CD4-positive, alpha-beta memory T cell (primary cell): ENCODE data around the gene TNNI2. TPM values are rescaled to one million over a fixed set of nuclear protein-coding genes. Genes with fewer than 3 reads are reported as not detected.

Experiments used
- CTCF ChIA-PET: fragments of 350-600 bp; sonication (Branson Sonifier 250); formaldehyde crosslinking; loops from one replicate; lab custom pipeline; 2021; ENCODE audit warnings: inconsistent platforms; ENCODE audit not compliant: partially characterized antibody; lab: Charles Lee
- POLR2A ChIA-PET: fragments of 350-600 bp; sonication (Branson Sonifier 250); formaldehyde crosslinking; loops from one replicate; lab custom pipeline; 2021; ENCODE audit not compliant: partially characterized antibody; lab: Charles Lee
- DNase-seq, 5 donors: peaks; one replicate each; pipeline versions ENCODE4 v3.0.0 to v3.0.0-alpha.2; 2020 to 2022; ENCODE audit warnings: mixed read lengths in 1 of 5
- H3K27ac ChIP-seq: one replicate; pipeline ENCODE4 v1.7.0; 2013; ENCODE audit warnings: low read depth, low read length
- H3K27me3 ChIP-seq: 2 replicates; pipeline ENCODE4 v1.7.0; 2013; ENCODE audit warnings: mild to moderate bottlenecking, low read length, moderate library complexity; ENCODE audit not compliant: insufficient read depth
- H3K36me3 ChIP-seq: 2 replicates; pipeline ENCODE4 v1.7.0; 2013; ENCODE audit warnings: mild to moderate bottlenecking, low read length, moderate library complexity; ENCODE audit not compliant: insufficient read depth
- H3K4me1 ChIP-seq: 2 replicates; pipeline ENCODE4 v1.7.0; 2013; ENCODE audit warnings: mild to moderate bottlenecking, low read length, moderate library complexity; ENCODE audit not compliant: insufficient read depth
- H3K4me3 ChIP-seq, 2 donors: one replicate each; pipeline ENCODE4 v1.7.0; 2013; ENCODE audit warnings: low read length in 2 of 2, mild to moderate bottlenecking in 1 of 2
- H3K9me3 ChIP-seq, 2 donors: one replicate each; pipeline ENCODE4 v1.7.0; 2013; ENCODE audit warnings: low read length in 2 of 2, control low read depth in 1 of 2; ENCODE audit not compliant: control insufficient read depth in 1 of 2
- H3K27ac Mint-ChIP-seq, 7 donors: one replicate each; pipeline ENCODE4 v1.8.0; 2020 to 2021; ENCODE audit warnings: mixed read lengths in 7 of 7, mild to moderate bottlenecking in 6 of 7, inconsistent platforms in 3 of 7, moderate library complexity in 3 of 7
- H3K27me3 Mint-ChIP-seq, 2 donors: one replicate each; pipeline ENCODE4 v1.8.0; 2020 to 2021; ENCODE audit warnings: mixed read lengths in 2 of 2
- H3K36me3 Mint-ChIP-seq, 2 donors: one replicate each; pipeline ENCODE4 v1.8.0; 2020 to 2021; ENCODE audit warnings: mixed read lengths in 2 of 2, inconsistent platforms in 1 of 2, mild to moderate bottlenecking in 1 of 2
- H3K4me1 Mint-ChIP-seq, 4 donors: one replicate each; pipeline ENCODE4 v1.8.0; 2020 to 2021; ENCODE audit warnings: mixed read lengths in 4 of 4, mild to moderate bottlenecking in 1 of 4
- H3K4me3 Mint-ChIP-seq, 8 donors: one replicate each; pipeline ENCODE4 v1.8.0; 2020 to 2021; ENCODE audit warnings: mixed read lengths in 8 of 8, mild to moderate bottlenecking in 7 of 8, moderate library complexity in 6 of 8, inconsistent platforms in 3 of 8
- H3K9me3 Mint-ChIP-seq, 8 donors: one replicate each; pipeline ENCODE4 v1.8.0; 2020 to 2021; ENCODE audit warnings: mixed read lengths in 8 of 8, mild to moderate bottlenecking in 5 of 8, inconsistent platforms in 3 of 8, moderate library complexity in 1 of 8
- intact Hi-C: fragments of 100-400 bp; cut with micrococcal nuclease; formaldehyde crosslinking; loops from one replicate; pipeline ENCODE4 v1.15.1; 2023
- polyA plus RNA-seq, 2 donors: library from polyadenylated mRNA; unstranded; fragments of 300-500 nt; fragmentation: Illumina TruSeq; gene quantifications; one replicate each; pipeline ENCODE4 v1.2.3, GENCODE V29; 2021
- total RNA-seq, 2 experiments: library from RNA; stranded (reverse); gene quantifications; one replicate each; pipeline ENCODE4 v1.2.3, GENCODE V29; 2021

Gene TNNI2
- total and polyA plus RNA-seq, 4 experiments from 2014 or later, result not detected

DNA sequence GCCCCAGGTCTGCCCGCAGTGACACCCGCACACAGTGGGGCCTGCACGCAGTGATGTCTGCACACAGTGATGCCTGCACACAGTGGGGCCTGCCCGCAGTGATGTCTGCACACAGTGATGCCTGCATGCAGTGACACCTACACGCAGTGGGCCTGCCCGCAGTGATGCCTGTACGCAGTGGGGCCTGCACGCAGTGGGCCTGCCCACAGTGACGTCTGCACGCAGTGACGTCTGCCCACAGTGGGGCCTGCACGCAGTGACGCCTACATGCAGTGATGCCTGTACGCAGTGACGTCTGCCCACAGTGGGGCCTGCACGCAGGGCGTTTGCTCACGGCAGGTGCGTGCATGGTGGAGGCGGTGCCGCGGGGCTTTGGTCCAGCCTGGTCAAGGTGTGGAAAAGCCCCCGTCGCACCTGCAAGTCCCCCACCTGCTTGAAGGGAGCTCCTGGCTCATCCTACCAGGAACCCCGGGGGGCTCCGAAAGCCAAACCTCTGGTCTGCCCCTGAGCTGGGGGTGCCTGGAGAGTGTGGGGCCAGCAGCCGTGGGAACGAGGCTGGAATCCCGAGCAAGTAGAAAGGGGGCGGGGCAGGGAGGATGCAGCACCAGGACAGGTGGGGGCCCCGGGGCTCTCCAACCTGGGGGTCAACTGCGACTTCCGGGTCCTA is 12.9 kb upstream of the TNNI2 start:
- H3K4me3 Mint-ChIP-seq, result no peak overlapping the region
- peaks cover 0 to 3% (median 0%) of the 10 kb centered on the region in 8 donors for H3K9me3 Mint-ChIP-seq
- H3K27me3 ChIP-seq, result no peaks in the 10 kb centered on the region
- H3K27ac ChIP-seq, result no peak overlapping the region
- POLR2A ChIA-PET, result no interaction called here
- DNase-seq, result no peak
- no peak overlapping the region for H3K4me3 ChIP-seq
- H3K36me3 ChIP-seq, result no peaks in the 10 kb centered on the region
- intact Hi-C loops, result no loop called here
- no peak overlapping the region for H3K27ac Mint-ChIP-seq
- no peaks in the 10 kb centered on the region for H3K4me1 Mint-ChIP-seq
- CTCF ChIA-PET, result interaction anchor here (1.2 kb wide), 1 partner anchor 132 kb away, joined by 4 read pairs; no protein-coding TSS in a partner anchor
- no peaks in the 10 kb centered on the region for H3K9me3 ChIP-seq
- H3K36me3 Mint-ChIP-seq, result no peaks in the 10 kb centered on the region
- H3K27me3 Mint-ChIP-seq, result peaks cover 6 to 15% of the 10 kb centered on the region in 2 donors
- no peaks in the 10 kb centered on the region for H3K4me1 ChIP-seq

DNA sequence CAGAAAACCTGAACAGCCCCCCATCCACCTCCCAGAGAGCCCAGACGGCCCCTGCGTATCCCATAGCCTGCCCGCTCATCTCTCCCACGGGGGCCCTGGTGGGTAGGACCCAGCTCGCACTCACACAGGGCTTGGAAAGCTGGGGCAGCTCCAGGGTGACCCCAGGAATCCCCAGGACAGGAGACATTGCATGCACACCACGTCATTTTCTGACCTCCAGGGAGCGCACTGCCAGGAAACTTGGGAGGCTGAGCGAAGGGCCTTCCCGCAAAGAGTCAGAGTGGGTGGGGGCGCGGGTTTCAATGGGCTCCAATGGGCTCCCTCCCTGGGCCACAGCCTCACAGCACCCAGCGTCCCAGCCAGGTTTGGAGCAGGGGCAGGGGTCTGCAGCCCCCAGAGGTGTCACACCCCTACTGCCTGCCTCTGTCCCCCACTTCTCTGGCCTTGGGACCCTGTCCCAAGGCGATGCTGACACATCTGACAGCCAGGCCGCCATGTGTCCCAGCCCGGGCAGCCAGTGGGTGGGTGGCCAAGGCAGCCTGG is 12.2 kb upstream of the TNNI2 start:
- no peak overlapping the region for H3K4me3 Mint-ChIP-seq
- no peak overlapping the region for H3K27ac Mint-ChIP-seq
- H3K36me3 Mint-ChIP-seq, result no peaks in the 10 kb centered on the region
- Histone ChIP-seq H3K4me1 (no peaks in the 10 kb centered on the region), H3K27ac (no peak overlapping the region), H3K27me3 (no peaks in the 10 kb centered on the region), H3K9me3 (no peaks in the 10 kb centered on the region), H3K36me3 (no peaks in the 10 kb centered on the region), H3K4me3 (no peak overlapping the region)
- H3K9me3 Mint-ChIP-seq, result no peaks in the 10 kb centered on the region
- ChIA-PET CTCF (interaction anchor here (1.2 kb wide), 1 partner anchor 132 kb away, joined by 4 read pairs; no protein-coding TSS in a partner anchor), POLR2A (no interaction called here)
- intact Hi-C loops, result no loop called here
- H3K4me1 Mint-ChIP-seq, result no peaks in the 10 kb centered on the region
- no peak for DNase-seq
- H3K27me3 Mint-ChIP-seq, result peaks cover 3 to 13% of the 10 kb centered on the region in 2 donors

DNA sequence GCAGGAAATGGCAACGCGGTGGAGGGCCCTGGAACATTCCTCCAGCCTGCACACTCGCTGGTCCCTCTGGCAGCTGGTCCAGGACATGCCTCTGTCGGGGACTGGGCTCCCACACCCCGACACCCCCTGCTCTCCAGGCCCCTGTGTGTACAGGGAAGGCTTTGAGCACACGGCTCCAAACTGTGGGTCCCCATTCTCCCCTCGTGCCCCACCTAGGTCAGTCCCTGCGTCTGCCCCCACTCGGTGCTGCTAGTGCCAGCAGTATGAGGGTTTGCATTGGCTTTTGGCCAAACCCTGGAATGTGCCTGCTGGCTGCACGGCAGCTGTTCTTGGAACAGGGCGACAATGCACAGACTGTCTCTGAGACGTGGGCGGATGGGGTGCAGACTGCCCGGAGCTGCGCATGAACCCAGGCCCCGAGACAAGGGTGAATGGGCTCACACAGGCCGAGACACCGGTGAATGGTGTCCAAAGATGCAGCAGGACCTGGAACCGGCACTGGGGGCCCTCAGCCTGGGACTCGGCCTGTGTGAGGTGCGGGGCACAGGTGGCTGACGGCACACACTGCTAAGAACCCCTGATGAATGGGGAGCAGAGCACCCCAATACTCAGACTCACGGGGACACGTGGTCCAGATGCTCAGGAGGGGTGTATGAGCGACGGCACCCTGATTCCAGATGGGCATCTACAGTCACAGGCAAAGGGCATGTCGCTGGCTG is 11.5 kb upstream of the TNNI2 start:
- H3K4me3 Mint-ChIP-seq, result no peak overlapping the region
- H3K36me3 Mint-ChIP-seq, result no peaks in the 10 kb centered on the region
- no peak overlapping the region for H3K27ac Mint-ChIP-seq
- no peaks in the 10 kb centered on the region for H3K4me1 Mint-ChIP-seq
- no peaks in the 10 kb centered on the region for H3K36me3 ChIP-seq
- intact Hi-C loops, result no loop called here
- no peak for DNase-seq
- no peak overlapping the region for H3K4me3 ChIP-seq
- H3K9me3 ChIP-seq, result no peaks in the 10 kb centered on the region
- ChIA-PET POLR2A (no interaction called here), CTCF (interaction anchor here (1.2 to 10.0 kb wide), 3 partner anchors 9 to 134 kb away, joined by 3 to 351 read pairs (median 4); no protein-coding TSS in a partner anchor)
- no peaks in the 10 kb centered on the region for H3K9me3 Mint-ChIP-seq
- H3K27me3 Mint-ChIP-seq, result peaks cover 7 to 16% of the 10 kb centered on the region in 2 donors
- peaks cover under 1% of the 10 kb centered on the region for H3K4me1 ChIP-seq
- no peaks in the 10 kb centered on the region for H3K27me3 ChIP-seq
- H3K27ac ChIP-seq, result no peak overlapping the region

DNA sequence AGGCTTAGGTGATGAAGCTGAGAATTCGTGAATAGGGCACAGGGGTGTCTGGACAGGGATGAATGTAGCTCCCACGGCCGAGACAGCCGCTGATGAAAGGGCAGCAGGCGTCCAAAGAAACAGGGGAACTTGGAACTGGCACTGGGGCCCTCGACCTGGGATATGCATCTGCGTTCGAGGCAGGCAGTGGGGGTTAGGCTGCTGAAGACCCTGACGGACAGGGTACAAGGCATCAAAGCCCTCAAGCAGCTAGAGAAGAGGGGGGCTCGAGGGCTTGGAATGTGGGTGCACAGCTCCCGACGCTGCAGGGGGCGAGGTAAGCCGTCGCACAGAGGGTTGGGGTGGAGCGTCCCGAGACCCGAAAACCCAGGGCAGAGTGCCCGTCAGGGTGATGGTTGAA is 10.8 kb upstream of the TNNI2 start:
- ChIA-PET CTCF (interaction anchor here (1.2 to 10.0 kb wide), 2 partner anchors 10 to 135 kb away, joined by 3 to 351 read pairs; no protein-coding TSS in a partner anchor), POLR2A (no interaction called here)
- intact Hi-C loops, result no loop called here
- no peak for DNase-seq
- no peak overlapping the region for H3K4me3 ChIP-seq
- H3K36me3 Mint-ChIP-seq, result no peaks in the 10 kb centered on the region
- no peaks in the 10 kb centered on the region for H3K9me3 Mint-ChIP-seq
- H3K4me1 ChIP-seq, result peaks cover 5% of the 10 kb centered on the region
- peaks cover 7 to 16% of the 10 kb centered on the region in 2 donors for H3K27me3 Mint-ChIP-seq
- no peaks in the 10 kb centered on the region for H3K36me3 ChIP-seq
- no peak overlapping the region for H3K27ac Mint-ChIP-seq
- H3K27me3 ChIP-seq, result no peaks in the 10 kb centered on the region
- no peaks in the 10 kb centered on the region for H3K4me1 Mint-ChIP-seq
- no peak overlapping the region for H3K27ac ChIP-seq
- no peak overlapping the region for H3K4me3 Mint-ChIP-seq
- no peaks in the 10 kb centered on the region for H3K9me3 ChIP-seq

DNA sequence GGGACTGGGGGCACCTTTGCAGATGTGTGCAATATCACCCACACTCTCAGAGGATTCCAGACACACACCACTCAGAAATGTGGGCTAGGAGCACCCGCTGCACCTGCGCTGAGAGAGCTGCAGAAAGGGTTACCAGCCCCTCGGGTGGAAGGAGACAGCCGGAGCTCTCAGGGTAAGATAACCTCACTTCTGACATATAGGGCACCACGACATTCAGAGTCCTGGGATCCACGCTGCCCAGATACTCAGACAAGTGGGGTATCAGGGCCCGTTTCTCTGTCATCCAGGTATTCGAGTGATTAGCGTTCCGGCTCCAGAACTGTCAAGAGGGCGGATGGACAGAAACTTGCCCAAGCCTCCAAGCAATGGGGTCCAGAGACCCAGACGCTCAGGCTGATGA is 10.2 kb upstream of the TNNI2 start:
- H3K4me1 Mint-ChIP-seq, result no peaks in the 10 kb centered on the region
- POLR2A ChIA-PET, result no interaction called here
- Histone ChIP-seq H3K4me3 (no peak overlapping the region), H3K9me3 (no peaks in the 10 kb centered on the region), H3K4me1 (peaks cover 5% of the 10 kb centered on the region), H3K27ac (no peak overlapping the region), H3K36me3 (no peaks in the 10 kb centered on the region), H3K27me3 (no peaks in the 10 kb centered on the region)
- H3K27ac Mint-ChIP-seq, result no peak overlapping the region
- CTCF ChIA-PET, result interaction anchor here (0.5 to 10.0 kb wide), 4 partner anchors 11 to 322 kb away, joined by 3 to 351 read pairs (median 3); no protein-coding TSS in a partner anchor
- H3K4me3 Mint-ChIP-seq, result no peak overlapping the region
- H3K36me3 Mint-ChIP-seq, result no peaks in the 10 kb centered on the region
- intact Hi-C loops, result no loop called here
- DNase-seq, result no peak
- H3K9me3 Mint-ChIP-seq, result no peaks in the 10 kb centered on the region
- peaks cover 7 to 16% of the 10 kb centered on the region in 2 donors for H3K27me3 Mint-ChIP-seq

DNA sequence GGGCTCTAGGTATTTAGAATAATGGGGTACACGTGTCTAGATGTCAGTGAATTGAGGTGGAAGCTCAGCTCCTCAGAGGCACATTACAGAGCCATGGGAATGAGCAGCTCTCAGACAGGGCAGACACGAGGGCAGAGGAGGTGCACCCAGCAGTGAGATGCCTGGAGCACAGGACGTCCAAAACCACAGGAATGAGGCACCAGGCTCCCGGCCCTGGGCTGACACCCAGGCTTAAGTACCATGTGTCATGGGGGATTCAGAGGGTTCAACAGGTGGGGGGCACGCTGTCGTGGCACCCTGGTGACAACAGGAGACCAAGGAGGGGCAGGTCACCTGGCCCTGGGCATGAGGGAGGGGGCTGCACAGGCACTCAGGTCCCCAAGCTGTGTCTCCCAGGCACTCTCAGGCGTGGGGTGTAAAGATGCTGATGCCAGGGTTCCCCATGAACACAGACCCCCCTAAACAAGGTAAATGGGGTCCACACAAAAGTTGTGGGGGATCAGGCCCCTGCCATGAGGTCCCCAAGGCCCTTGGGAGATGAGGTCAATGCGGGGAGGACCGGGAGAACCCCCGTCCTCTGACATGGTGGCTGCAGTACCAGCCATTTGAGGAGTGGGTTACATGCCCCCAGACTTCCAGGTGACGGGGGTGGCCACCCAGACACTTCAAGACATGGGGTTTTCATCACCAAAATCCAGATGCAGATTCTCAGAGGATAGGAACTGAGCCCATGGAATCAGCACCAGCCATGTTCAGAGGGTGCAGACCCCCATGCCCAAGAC is 9.6 kb upstream of the TNNI2 start:
- Histone ChIP-seq H3K27me3 (no peaks in the 10 kb centered on the region), H3K4me3 (no peak overlapping the region), H3K9me3 (no peaks in the 10 kb centered on the region), H3K27ac (no peak overlapping the region), H3K4me1 (peaks cover 5% of the 10 kb centered on the region), H3K36me3 (no peaks in the 10 kb centered on the region)
- Mint-ChIP-seq H3K27ac (no peak overlapping the region), H3K4me1 (no peaks in the 10 kb centered on the region), H3K9me3 (no peaks in the 10 kb centered on the region), H3K27me3 (peaks cover 7 to 14% of the 10 kb centered on the region in 2 donors), H3K36me3 (no peaks in the 10 kb centered on the region), H3K4me3 (no peak overlapping the region)
- intact Hi-C loops, result no loop called here
- no peak for DNase-seq
- ChIA-PET POLR2A (no interaction called here), CTCF (interaction anchor here (0.5 to 10.0 kb wide), 5 partner anchors 128 to 322 kb away, joined by 3 to 351 read pairs (median 6); no protein-coding TSS in a partner anchor)
